D721Med (cell line): ENCODE data around the gene NR1H2.
A peak's percentile ranks its signal among the peaks of the same experiment; 100 is the strongest.

Experiments used
- DNase-seq: peaks from one replicate; pipeline ENCODE4 v3.0.0; 2011; ENCODE audit warnings: low spot score; ENCODE audit not compliant: insufficient read length
- FAIRE-seq: peaks from 2 replicates; lab custom pipeline; 2011; peaks lifted over from hg19 to GRCh38; lab: Jason Lieb, UNC
- CTCF ChIP-seq: IDR thresholded peaks from 2 replicates; pipeline ENCODE4 v1.5.1; 2012; ENCODE audit warnings: mild to moderate bottlenecking, control low read depth; ENCODE audit not compliant: insufficient read depth; ENCODE audit errors: missing control alignments

Gene NR1H2

GRCh38 chr19:50362030-50362412 lies 14.2 kb upstream of the NR1H2 start:
- no peak for TF ChIP-seq CTCF
- no peak for FAIRE-seq

DNA sequence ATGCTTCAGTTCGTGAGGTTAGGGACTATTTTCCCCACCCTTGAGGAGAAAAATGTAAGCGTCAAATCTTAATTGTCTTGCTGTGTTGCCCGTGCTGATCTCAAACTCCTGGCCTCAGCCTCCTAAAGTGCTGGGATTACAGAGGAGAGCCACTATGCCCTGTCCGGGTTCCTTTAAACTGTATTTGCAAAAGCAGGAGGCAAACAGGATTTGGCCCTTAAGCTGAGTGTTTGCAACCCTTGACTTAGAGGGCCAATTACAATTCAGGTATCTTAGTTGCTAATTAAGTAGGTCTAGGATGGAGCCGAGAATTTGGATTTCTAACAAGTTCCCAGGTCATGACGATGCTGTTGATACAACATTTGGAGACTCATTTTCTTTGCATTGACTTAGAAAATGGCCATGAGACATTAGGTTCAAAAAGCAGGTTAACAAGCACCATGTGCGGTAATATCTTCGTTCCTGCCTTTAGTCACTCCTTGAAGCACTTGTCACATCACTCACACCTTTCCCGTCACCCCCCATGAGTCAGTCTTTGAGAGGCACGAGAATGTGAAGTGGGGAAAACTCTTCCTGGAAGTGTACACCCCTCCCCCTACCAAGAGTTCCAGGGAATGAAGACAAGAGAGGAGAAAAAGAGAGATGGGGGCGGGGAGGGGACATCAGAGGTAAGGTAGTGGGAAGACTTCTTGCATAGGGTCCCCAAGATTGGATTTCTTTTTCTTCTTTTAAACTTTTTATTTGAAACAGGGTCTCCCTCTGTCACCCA lies 13.4 kb upstream of the NR1H2 start:
- DNase-seq: no peak
- FAIRE-seq: no peak
- TF ChIP-seq CTCF: no peak

More at GRCh38 chr19:50362030-50362412, 14.2 kb upstream of the NR1H2 start:
- no peak for DNase-seq

DNA sequence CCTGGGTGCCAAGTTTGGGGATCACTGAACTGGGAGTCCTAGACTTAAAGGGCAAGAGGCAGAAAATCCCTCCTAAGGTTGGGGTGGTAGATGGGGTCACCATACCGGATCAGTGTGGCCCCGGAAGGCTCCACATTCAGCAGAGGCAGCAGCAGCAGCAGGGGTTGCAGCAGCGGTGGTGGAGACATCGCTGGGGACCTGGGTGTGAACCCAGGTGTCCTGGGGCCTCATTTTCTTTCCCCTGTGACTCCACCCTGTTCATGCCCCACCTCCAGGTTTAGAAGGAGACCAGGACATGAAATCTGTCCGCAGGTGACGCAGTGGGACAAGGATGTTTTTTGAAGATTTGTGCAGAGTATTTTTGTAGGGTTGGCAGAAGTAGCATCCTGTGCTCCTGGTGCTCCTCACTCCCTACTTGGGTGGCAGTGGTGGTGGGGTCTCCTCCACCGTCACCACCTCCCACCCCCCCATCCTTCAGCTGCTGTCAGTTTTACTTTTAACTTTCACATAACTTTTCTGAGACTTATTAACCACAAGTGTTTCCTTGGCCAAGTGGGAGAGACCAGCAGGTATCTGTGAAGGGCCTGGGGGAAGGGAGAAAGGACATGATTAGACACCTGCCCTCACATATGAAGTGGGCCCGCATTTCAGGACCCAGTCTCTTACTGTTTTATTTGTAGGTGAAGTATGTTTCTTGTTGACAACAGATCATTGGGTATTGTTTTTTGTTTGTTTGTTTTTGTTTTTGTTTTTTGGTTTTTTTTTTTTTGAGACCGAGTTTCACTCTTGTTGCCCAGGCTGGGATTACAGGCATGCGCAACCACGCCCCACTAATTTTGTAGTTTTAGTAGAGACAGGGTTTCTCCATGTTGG lies 10.6 kb upstream of the NR1H2 start, which contains the start of gene NAPSA:
Gene NAPSA, minus strand, starts transcription at position 206 of the 873 bp plus-strand sequence. Its CDS starts 18 bp downstream, at position 188.
- no peak for TF ChIP-seq CTCF
- FAIRE-seq (no peak), DNase-seq (no peak)

- peak; percentile 77 for DNase-seq
- FAIRE-seq: no peak
- peak; percentile 81 for TF ChIP-seq CTCF
Observed at GRCh38 chr19:50368649-50369570, 7.3 kb upstream of the NR1H2 start.

- TF ChIP-seq CTCF: no peak
- DNase-seq (no peak), FAIRE-seq (no peak)
Observed at GRCh38 chr19:50371914-50372475, 4.3 kb upstream of the NR1H2 start.

DNA sequence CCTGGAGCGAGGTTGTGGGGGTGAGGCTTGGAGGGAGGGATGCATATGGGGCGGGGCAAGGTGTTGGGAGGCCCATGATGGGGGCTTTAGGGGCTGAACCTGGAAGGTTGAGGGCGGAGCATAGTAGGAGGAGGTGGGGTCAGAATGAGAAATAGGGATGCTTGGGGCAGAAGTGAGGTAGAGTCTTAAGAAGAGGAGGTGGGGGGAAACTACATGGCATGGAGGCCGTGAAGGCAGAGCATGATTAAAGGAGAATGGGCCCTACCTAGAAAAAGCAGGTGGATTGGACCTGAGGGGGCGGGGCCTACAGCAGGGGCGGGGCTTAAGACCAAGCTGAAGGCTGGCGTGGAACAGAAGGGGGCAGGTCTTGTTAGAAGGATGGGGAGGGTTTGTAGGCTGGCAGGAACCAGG lies 799 bp downstream of the NR1H2 start:
- TF ChIP-seq CTCF: no peak
- no peak for DNase-seq
- FAIRE-seq: no peak
